ENCODE measurements around the gene UPK2.

- TF ChIP-seq CTCF (IDR thresholded peaks at IDR 0.05 in 8 of 11, conservative IDR thresholded peaks at IDR 0.05 in 3 of 11) (no peak), POLR2AphosphoS5 (IDR thresholded peaks at IDR 0.05) (no peak)
These were observed 32.2 kb downstream of the UPK2 start for GRCh38 chr11:118988280-118988679.
